ENCODE measurements around the gene STARD7.

DNA sequence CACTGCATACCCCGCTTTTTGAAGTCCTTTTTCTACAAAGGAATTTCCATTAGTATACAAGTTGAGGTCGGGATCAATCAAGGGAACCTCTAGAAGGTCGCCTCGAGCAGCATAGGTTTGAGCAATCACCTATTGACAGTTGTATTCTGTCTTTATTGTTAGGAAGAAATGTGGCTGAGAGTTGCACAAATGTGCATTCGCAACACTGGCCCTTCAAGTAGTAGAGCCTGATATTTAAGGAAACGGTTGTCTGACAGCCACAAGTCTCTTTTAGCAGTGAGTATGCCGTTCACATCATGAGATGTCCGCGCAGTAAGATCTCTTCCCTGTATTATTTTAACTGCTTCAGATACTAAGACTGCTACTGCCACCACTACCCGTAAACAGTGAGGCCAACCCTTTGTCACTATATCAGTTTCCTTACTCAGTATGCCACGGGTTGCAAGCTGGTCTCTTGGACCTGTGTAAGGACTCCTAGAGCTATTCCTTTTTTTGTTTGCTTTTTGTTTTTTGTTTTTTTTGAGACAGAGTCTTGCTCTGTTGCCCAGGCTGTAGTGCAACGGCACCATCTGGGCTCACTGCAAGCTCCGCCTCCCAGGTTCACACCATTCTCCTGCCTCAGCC lies 10.0 kb upstream of the STARD7 start:
- TF ChIP-seq PAX8 (IDR thresholded peaks at IDR 0.05) (no peak), KDM1A (IDR thresholded peaks at IDR 0.05; ENCODE audit: borderline replicate concordance) (no peak), STAT3 (IDR thresholded peaks at IDR 0.05; ENCODE audit: low read depth, low read length) (no peak), FOS (IDR thresholded peaks at IDR 0.05; ENCODE audit: borderline replicate concordance, extremely low read depth, insufficient read length) (no peak), POLR2A (IDR thresholded peaks at IDR 0.05; ENCODE audit: low read depth, low read length) (no peak), MTA3 (IDR thresholded peaks at IDR 0.05; ENCODE audit: borderline replicate concordance, low read length) (no peak), USF1 (IDR thresholded peaks at IDR 0.05; ENCODE audit: borderline replicate concordance, extremely low read length, insufficient read depth, low read depth, low read length) (no peak), RAD21 (IDR thresholded peaks at IDR 0.05; ENCODE audit: insufficient read depth, low read depth, low read length) (no peak), EGR1 (IDR thresholded peaks at IDR 0.05; ENCODE audit: borderline replicate concordance in 1 of 2, low read depth in 2 of 2, low read length in 2 of 2) (no peak)
- TF ChIP-seq, protein P1, sequence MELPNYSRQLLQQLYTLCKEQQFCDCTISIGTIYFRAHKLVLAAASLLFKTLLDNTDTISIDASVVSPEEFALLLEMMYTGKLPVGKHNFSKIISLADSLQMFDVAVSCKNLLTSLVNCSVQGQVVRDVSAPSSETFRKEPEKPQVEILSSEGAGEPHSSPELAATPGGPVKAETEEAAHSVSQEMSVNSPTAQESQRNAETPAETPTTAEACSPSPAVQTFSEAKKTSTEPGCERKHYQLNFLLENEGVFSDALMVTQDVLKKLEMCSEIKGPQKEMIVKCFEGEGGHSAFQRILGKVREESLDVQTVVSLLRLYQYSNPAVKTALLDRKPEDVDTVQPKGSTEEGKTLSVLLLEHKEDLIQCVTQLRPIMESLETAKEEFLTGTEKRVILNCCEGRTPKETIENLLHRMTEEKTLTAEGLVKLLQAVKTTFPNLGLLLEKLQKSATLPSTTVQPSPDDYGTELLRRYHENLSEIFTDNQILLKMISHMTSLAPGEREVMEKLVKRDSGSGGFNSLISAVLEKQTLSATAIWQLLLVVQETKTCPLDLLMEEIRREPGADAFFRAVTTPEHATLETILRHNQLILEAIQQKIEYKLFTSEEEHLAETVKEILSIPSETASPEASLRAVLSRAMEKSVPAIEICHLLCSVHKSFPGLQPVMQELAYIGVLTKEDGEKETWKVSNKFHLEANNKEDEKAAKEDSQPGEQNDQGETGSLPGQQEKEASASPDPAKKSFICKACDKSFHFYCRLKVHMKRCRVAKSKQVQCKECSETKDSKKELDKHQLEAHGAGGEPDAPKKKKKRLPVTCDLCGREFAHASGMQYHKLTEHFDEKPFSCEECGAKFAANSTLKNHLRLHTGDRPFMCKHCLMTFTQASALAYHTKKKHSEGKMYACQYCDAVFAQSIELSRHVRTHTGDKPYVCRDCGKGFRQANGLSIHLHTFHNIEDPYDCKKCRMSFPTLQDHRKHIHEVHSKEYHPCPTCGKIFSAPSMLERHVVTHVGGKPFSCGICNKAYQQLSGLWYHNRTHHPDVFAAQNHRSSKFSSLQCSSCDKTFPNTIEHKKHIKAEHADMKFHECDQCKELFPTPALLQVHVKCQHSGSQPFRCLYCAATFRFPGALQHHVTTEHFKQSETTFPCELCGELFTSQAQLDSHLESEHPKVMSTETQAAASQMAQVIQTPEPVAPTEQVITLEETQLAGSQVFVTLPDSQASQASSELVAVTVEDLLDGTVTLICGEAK (IDR thresholded peaks at IDR 0.05; ENCODE audit: borderline replicate concordance) = no peak
- TF ChIP-seq, protein P2, sequence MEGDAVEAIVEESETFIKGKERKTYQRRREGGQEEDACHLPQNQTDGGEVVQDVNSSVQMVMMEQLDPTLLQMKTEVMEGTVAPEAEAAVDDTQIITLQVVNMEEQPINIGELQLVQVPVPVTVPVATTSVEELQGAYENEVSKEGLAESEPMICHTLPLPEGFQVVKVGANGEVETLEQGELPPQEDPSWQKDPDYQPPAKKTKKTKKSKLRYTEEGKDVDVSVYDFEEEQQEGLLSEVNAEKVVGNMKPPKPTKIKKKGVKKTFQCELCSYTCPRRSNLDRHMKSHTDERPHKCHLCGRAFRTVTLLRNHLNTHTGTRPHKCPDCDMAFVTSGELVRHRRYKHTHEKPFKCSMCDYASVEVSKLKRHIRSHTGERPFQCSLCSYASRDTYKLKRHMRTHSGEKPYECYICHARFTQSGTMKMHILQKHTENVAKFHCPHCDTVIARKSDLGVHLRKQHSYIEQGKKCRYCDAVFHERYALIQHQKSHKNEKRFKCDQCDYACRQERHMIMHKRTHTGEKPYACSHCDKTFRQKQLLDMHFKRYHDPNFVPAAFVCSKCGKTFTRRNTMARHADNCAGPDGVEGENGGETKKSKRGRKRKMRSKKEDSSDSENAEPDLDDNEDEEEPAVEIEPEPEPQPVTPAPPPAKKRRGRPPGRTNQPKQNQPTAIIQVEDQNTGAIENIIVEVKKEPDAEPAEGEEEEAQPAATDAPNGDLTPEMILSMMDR (IDR thresholded peaks at IDR 0.05 in 2 of 3, conservative IDR thresholded peaks at IDR 0.05 in 1 of 3; ENCODE audit: control insufficient read depth in 2 of 3, extremely low read depth in 1 of 3, insufficient read depth in 1 of 3, low read depth in 3 of 3, low read length in 3 of 3) = no peak

All from GM12878 (cell line).